Measurements from ENCODE around the gene SCGB1D1.

Gene SCGB1D1

GRCh38 chr11:62237499-62237898 lies 47.5 kb downstream of the SCGB1D1 start:
- no peak for DNase-seq

- no peak for DNase-seq
Measured at GRCh38 chr11:62238151-62238550, 48.1 kb downstream of the SCGB1D1 start.

GRCh38 chr11:62241095-62241494 lies 51.1 kb downstream of the SCGB1D1 start:
- no peak for DNase-seq

- DNase-seq = peak; percentile 76
Measured at GRCh38 chr11:62242021-62242420, 52.0 kb downstream of the SCGB1D1 start, which contains the start of gene SCGB1D2. Gene SCGB1D2, plus strand, starts transcription at chr11:62242239. Its CDS starts 69 bp downstream, at chr11:62242308.
